ENCODE data around the gene LRRC49.

LRRC49 gene, protein sequence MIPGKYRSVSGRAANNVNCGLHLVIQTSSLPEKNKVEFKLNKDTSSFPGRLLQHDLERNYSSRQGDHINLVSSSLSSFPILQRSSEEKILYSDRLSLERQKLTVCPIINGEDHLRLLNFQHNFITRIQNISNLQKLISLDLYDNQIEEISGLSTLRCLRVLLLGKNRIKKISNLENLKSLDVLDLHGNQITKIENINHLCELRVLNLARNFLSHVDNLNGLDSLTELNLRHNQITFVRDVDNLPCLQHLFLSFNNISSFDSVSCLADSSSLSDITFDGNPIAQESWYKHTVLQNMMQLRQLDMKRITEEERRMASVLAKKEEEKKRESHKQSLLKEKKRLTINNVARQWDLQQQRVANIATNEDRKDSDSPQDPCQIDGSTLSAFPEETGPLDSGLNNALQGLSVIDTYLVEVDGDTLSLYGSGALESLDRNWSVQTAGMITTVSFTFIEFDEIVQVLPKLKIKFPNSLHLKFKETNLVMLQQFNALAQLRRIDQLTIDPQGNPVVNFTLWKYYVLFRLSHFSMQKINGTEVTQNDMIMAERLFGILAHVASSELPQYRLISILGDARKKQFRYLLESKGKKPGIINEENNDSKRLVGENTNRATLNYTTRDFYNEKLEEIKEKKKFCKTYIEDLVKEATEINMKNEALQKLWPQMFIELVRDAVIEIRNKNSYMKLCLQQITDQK

GRCh38 chr15:70892002-70892911 is at the start of gene LRRC49, which contains the start of gene THAP10:
Gene LRRC49 (plus strand): TSS chr15:70892826. CDS start chr15:70892895, 69 bp downstream.
Gene THAP10 (minus strand): TSS chr15:70892433. CDS start chr15:70892272, 161 bp downstream.
- Histone ChIP-seq H4K20me1 (ENCODE audit: insufficient read depth, low read length, poor library complexity, severe bottlenecking) (no peaks in the 10 kb centered on the region), H3K9ac (ENCODE audit: low read depth, low read length, poor library complexity, severe bottlenecking) (no peak within 1 kb of the TSS), H2AFZ (ENCODE audit: low read length) (no peak within 1 kb of the TSS), H3K27me3 (ENCODE audit: insufficient read depth, low read length, poor library complexity, severe bottlenecking) (no peaks in the 10 kb centered on the region), H3K9me3 (ENCODE audit: insufficient read depth, low read depth, low read length) (no peaks in the 10 kb centered on the region), H3K4me1 (ENCODE audit: insufficient read depth, low read length, poor library complexity, severe bottlenecking) (no peaks in the 10 kb centered on the region), H3F3A (ENCODE audit: low read depth) (no peaks in the 10 kb centered on the region), H3K9me2 (replicated peaks; ENCODE audit: low read depth, low read length) (no peaks in the 10 kb centered on the region), H3K4me2 (ENCODE audit: low read depth, low read length, poor library complexity, severe bottlenecking) (no peak within 1 kb of the TSS), H3K36me3 (ENCODE audit: insufficient read depth, low read length) (no peaks in the 10 kb centered on the region), H3K4me3 (ENCODE audit: low read length, poor library complexity, severe bottlenecking) (no peak within 1 kb of the TSS), H3K79me2 (ENCODE audit: insufficient read depth, low read length) (no peaks in the 10 kb centered on the region)
- TF ChIP-seq EZH2phosphoT487 (IDR thresholded peaks at IDR 0.05; ENCODE audit: borderline replicate concordance) (no peak), CTCF (conservative IDR thresholded peaks at IDR 0.05; ENCODE audit: low read length) (no peak)

- H4K20me1 ChIP-seq (ENCODE audit: insufficient read depth, low read length, poor library complexity, severe bottlenecking): no peaks in the 10 kb centered on the region
- no peak overlapping the region for H3K4me3 ChIP-seq (ENCODE audit: low read length, poor library complexity, severe bottlenecking)
- TF ChIP-seq EZH2phosphoT487 (IDR thresholded peaks at IDR 0.05; ENCODE audit: borderline replicate concordance) (no peak), CTCF (conservative IDR thresholded peaks at IDR 0.05; ENCODE audit: low read length) (no peak)
These were observed 46.8 kb upstream of the LRRC49 start for GRCh38 chr15:70845602-70846360.

DNA sequence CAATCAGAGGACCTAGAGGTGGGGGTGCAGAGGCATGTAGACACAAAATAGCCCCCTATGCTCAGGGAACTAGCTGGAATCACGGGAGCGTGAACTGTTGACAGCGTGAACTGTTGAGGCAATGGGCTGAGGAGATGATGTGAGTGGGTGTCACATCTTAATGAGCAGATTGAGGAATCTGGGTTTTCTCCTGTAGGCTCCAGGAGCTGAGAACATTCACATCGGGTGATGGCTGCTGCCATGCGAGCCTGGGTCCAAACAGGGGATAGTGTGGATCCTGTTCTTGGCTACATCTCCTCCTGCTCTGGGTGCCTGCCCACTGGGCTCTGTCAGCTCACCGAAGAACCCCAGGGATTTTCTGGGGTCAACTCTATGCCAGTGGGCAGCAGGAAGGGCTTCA is 40.7 kb upstream of the LRRC49 start:
- no peak for TF ChIP-seq EZH2phosphoT487 (IDR thresholded peaks at IDR 0.05; ENCODE audit: borderline replicate concordance)
- no peak for TF ChIP-seq CTCF (conservative IDR thresholded peaks at IDR 0.05; ENCODE audit: low read length)
- Histone ChIP-seq H2AFZ (ENCODE audit: low read length) (no peak overlapping the region), H3K9ac (ENCODE audit: low read depth, low read length, poor library complexity, severe bottlenecking) (no peak overlapping the region), H4K20me1 (ENCODE audit: insufficient read depth, low read length, poor library complexity, severe bottlenecking) (no peaks in the 10 kb centered on the region), H3K4me1 (ENCODE audit: insufficient read depth, low read length, poor library complexity, severe bottlenecking) (peaks cover 15% of the 10 kb centered on the region), H3K4me3 (ENCODE audit: low read length, poor library complexity, severe bottlenecking) (no peak overlapping the region), H3K4me2 (ENCODE audit: low read depth, low read length, poor library complexity, severe bottlenecking) (no peak overlapping the region), H3K9me3 (ENCODE audit: insufficient read depth, low read depth, low read length) (no peaks in the 10 kb centered on the region), H3K36me3 (ENCODE audit: insufficient read depth, low read length) (no peaks in the 10 kb centered on the region), H3K79me2 (ENCODE audit: insufficient read depth, low read length) (peaks cover 3% of the 10 kb centered on the region; the same call in 1 of the 2 replicates), H3K9me2 (replicated peaks; ENCODE audit: low read depth, low read length) (no peaks in the 10 kb centered on the region), H3K27me3 (ENCODE audit: insufficient read depth, low read length, poor library complexity, severe bottlenecking) (no peaks in the 10 kb centered on the region), H3F3A (ENCODE audit: low read depth) (no peaks in the 10 kb centered on the region)

More at GRCh38 chr15:70845602-70846360, 46.8 kb upstream of the LRRC49 start:
- H3K9ac ChIP-seq (ENCODE audit: low read depth, low read length, poor library complexity, severe bottlenecking): no peak overlapping the region
- no peaks in the 10 kb centered on the region for H3K9me3 ChIP-seq (ENCODE audit: insufficient read depth, low read depth, low read length)
- no peak overlapping the region for H3K4me2 ChIP-seq (ENCODE audit: low read depth, low read length, poor library complexity, severe bottlenecking)
- no peaks in the 10 kb centered on the region for H3K27me3 ChIP-seq (ENCODE audit: insufficient read depth, low read length, poor library complexity, severe bottlenecking)
- H3K4me1 ChIP-seq (ENCODE audit: insufficient read depth, low read length, poor library complexity, severe bottlenecking): no peaks in the 10 kb centered on the region
- no peak overlapping the region for H2AFZ ChIP-seq (ENCODE audit: low read length)
- H3K79me2 ChIP-seq (ENCODE audit: insufficient read depth, low read length): no peaks in the 10 kb centered on the region
- no peaks in the 10 kb centered on the region for H3F3A ChIP-seq (ENCODE audit: low read depth)
- no peaks in the 10 kb centered on the region for H3K36me3 ChIP-seq (ENCODE audit: insufficient read depth, low read length)
- H3K9me2 ChIP-seq (replicated peaks; ENCODE audit: low read depth, low read length): no peaks in the 10 kb centered on the region

Measured in Loucy (cell line).